Activated T-cell treated with anti-CD3 and anti-CD28 coated beads for 48 hours (primary cell): ENCODE results near the gene ARHGEF10L.

Experiments used
- DNase-seq: peaks from one replicate; pipeline ENCODE4 v3.0.0-alpha.2; 2020; ENCODE audit warnings: low read depth

ARHGEF10L gene

GRCh38 chr1:17594026-17594425, 54.5 kb downstream of the ARHGEF10L start:
- no peak for DNase-seq

DNA sequence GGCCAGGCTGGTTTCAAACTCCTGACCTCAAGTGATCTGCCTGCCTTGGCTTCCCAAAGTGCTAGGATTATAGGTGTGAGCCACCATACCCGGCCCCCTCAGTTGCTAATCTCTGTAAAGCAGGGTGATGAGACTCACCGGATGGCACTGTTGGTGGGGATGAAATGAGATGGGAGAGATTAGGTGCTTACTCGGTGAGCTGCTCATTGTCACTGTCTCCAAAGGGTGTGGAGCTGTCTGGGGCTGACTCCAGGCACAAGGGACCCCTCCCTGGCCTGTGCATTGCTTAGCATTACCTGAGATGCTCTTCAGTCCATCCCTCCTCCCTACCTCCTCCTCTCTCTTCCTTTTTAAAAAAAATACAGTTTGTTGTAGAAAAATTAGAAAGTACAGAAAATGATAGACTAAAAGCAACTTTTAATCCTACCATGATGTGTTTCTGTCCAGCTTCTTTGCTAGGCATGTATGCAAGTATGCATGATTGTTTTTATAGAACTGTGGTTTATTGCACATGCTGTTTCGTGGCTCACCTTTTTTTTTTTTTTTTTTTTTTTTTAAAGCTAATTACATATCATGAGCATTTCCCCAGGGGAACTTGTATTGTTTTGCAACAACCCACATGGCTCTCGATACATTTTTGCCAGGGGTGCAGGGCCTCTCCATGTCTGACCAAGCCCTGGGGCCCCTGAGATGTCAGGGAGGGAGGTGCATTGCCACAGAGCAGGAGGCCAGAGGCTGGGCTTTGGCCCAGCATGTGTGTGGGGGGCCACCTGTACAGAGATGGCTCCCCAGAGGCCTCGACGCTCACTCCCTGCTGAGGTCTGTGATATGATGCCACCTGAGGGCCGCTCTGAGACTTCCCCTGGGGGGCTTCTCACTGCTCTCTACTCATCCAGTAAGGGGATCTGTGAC, 55.4 kb downstream of the ARHGEF10L start:
- DNase-seq = no peak

- DNase-seq = no peak
Measured at GRCh38 chr1:17595602-17595925, 56.1 kb downstream of the ARHGEF10L start.

DNA sequence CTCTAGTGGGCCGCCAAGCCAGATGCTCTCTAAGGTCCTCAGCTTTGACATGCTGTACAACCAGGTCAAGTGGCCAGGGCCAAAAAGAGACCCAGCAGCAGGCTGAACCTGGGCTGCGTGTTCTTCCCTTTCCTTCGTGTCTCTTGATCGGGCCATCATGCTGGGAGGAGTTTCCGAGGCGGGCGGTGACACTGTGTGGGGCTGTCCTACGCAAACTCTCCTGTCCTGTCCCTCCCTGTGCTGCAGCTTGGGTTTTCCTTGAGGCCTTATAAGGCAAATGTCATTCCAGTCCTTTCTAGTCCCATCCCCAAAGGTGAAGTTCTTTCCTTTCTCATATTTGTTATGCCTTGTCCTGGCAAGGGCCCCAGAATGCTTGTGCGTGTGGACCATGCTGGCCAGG, 56.7 kb downstream of the ARHGEF10L start:
- DNase-seq = no peak

DNA sequence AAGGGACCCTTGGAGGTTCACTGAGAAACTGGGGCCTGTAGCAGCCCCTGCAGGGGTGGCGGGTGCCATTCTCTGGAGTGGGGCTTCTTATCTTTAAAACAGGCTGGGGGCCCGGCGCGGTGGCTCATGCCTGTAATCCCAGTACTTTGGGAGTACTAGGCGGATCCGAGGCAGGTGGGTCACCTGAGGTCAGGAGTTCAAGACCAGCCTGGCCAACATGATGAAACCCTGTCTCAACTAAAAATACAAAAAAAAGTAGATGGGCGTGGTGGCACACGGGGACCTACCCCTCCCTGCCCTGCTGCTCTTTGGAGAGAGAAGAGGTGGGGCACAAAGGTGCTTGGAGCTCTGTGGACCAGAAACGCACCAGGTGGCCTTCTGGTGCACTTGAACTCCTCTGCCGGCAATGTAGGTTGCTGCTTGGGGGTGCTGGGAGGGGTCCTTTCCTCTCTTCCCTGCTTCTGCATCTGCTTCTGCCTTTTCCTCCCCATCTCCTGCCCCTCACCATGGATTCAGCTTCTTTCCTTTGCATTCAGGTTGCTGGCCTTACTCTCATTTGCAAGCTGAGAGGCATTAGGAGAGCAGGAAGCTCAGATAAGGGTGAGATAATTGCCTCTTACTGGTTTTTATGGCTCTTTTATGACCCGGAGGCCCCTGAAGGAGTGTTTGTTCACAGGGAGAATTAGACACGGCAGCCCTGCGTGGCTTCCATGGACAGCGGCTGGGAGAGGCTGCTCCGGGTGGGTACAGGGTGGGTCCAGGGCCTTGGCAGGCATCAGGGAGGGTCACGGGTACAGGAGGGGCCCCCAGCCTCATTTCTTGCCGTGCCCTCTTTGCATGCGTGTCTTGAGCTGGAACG, 57.4 kb downstream of the ARHGEF10L start:
- no peak for DNase-seq

DNA sequence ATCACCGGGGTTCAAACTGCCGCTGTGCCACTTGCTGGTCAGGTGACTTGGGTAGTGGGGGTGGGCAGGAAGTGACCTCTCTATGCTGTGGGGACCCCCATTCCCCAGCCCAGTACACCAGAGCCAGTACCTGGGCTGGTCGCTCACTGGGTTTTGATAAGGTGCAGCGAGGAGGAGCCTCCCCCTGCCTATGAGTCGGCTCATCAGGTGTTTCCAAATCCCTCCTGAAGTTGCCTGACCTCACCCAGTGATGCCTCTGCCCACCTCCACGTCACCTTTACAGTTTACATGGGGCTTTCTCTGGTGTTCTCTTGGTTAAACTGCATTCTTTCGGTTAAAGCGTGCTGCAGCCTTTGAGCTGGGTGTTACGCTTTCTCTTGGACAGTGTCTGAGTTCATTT, 58.2 kb downstream of the ARHGEF10L start:
- DNase-seq = no peak

DNA sequence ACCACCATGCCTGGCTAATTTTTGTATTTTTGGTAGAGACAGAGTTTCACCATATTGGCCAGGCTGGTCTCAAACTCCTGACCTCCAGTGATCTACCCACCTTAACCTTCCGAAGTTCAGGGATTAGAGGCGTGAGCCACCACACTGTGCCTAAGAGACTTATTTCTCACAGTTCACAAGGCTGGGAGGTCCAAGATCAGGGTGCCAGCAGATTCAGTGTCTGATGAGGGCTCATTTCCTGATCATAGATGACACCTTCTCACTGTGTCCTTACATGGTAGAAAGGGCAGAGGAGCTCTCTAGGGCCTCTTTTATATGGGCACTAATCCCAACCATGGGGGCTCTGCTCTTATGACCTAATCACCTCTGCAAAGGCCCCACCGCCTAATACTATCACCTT, 58.8 kb downstream of the ARHGEF10L start:
- no peak for DNase-seq

GRCh38 chr1:17599291-17599953, 59.9 kb downstream of the ARHGEF10L start:
- DNase-seq = no peak

DNA sequence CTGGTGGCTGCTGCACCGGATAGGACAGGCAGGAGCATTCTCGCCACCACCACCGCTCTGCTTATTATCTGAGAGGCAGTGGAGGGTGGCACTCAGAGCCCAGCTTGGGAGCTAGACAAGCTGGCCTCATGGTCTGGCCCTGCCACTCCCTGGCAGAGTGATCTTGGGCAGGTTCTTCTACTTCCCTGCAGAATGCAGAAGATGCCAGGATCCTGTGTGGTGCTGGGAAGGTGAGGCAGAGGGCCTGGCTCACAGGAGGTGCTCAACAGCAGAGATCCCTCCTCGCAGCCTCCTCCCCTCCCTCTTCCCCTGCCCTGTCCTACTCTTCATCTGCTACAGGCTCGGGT, 60.4 kb downstream of the ARHGEF10L start:
- DNase-seq = no peak

GRCh38 chr1:17600321-17600720, 60.8 kb downstream of the ARHGEF10L start:
- no peak for DNase-seq

GRCh38 chr1:17601643-17602382, 62.3 kb downstream of the ARHGEF10L start:
- no peak for DNase-seq

DNA sequence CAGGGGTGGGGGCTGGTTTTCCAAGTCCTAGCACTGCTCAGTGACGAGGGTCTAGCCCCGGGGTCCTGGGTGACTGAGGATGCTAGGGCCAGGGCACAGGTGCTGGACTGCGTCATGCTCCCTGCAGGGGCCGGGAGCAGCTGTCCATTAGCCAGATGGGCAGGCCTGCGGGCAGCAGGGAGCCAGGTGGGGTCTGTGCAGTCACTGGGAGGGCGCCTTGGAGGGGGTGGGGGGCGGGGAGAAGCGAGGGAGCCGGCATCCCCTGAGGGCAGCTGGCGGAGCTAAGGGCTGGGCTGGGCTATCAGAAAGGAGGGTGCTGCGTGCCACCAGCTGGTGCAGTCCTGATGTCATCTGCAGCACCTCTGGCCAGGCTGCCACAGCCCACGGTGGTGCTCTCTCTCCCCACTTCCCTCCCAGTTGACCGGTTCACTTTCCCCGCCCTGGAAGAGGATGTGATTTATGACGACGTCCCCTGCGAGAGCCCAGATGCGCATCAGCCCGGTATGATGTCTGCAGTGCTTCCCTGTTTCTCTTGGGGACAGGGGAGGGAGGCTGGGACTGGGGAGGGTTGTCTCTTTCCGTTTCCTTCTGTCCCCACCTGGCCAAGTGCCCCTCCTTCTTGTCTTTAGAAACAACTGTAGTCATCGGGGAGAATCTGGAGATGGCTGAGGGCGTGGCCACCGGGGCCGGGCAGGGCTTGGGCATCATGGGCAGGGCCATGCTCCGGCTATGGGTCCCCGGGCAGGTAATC, 63.8 kb downstream of the ARHGEF10L start:
- no peak for DNase-seq

DNA sequence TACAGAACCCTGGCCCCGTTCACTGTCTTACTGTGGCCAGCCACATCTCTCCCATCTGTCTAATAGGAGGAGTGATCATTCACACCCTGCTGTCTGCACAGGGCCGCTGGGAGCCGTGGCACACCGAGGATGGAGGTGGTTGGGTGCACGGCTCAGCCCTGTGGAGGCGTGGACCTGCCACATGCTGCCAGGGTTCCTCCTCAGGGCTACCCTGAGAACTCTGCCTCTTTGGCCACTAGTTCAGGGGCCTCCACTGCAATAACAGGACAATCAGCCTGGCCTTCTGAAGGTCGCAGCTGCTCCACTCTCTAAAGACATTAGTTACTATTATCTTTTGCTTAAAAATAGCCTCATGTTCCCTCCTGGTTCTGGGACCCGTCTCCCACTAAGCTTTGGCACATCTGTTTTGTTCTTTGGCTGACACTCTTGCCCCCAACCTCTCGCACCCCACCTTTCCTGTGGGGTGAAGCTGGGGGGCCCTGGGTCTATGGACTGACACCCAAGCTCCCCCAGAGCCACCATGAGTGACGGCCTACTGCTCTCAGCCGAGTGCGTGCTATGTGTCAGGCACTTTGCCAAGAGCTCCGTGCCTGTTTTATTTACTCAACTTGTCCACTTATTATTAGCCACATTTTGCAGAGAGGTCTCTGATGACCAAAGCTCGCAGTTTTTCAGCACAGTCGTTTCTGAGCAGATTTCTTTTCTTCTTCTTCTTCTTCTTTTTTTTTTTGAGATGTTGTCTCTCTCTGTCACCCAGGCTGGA, 66.3 kb downstream of the ARHGEF10L start:
- no peak for DNase-seq

DNA sequence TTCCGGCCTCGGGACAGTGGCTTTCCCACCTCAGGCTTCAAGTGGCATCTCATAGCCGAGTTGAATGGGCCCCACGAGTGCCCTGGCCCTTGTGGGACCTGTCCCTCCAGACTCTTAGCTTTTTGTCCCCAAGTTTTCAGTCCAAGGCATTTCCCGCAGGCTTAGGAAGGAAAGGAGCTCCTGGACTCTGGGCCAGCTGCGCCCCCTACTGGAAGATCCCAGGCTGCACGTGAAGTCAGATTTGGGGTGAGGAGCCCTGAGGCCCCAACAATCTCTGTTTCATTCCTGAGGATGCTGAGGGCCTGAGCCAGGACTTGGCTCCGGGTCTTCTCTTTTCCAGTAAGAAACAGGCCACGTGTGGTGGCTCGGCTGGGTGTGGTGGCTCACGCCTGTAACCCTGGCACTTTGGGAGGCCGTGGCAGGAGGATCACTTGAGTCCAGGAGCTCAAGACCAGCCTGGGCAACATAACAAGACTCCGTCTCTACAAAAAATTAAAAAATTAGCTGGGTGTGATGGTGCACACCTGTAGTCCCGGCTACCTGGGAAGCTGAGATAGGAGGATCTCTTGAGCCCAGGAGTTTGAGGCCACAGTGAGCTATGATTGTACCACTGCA, 67.4 kb downstream of the ARHGEF10L start:
- peak; percentile 40 for DNase-seq

DNA sequence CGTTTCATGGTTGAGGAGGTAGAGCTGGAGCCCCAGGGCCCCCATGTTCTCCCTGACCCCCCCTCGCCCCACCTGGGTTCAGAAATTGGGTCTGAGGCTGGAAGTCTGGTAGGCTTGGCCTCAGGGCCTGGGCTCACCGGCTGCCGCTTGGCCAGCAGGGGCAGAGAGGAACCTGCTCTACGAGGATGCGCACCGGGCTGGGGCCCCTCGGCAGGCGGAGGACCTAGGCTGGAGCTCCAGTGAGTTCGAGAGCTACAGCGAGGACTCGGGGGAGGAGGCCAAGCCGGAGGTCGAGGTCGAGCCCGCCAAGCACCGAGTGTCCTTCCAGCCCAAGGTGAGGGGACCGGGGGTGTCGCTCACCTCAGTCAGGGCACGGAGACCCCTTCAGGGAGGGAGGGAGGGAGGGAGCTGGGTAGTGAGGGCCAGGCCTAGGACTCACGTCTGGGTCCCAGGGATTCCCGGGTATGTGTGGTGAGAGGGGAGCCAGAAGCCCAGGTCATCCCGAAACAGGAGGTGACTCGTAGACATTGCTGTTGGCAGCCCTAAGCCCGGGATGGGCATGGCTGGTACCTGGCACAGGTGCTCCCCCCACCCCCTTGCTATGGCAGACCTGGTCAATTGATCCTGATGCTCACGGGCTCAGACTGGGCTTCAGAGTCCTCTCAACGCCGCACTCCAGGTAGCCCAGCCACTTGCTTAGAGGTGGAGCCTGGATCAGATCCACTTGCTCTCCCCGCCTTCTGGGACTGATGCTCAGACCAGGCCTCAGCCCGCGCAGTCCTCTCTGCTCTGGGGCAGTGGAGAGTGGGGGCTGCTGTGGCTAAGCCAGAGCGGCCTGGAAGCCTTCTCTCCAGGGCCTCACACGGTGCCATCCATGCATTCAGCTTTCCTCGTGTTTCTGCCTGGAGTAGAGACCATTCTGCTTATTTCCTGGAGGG, 68.4 kb downstream of the ARHGEF10L start:
- DNase-seq = no peak

GRCh38 chr1:17609529-17609928, 70.0 kb downstream of the ARHGEF10L start:
- no peak for DNase-seq

DNA sequence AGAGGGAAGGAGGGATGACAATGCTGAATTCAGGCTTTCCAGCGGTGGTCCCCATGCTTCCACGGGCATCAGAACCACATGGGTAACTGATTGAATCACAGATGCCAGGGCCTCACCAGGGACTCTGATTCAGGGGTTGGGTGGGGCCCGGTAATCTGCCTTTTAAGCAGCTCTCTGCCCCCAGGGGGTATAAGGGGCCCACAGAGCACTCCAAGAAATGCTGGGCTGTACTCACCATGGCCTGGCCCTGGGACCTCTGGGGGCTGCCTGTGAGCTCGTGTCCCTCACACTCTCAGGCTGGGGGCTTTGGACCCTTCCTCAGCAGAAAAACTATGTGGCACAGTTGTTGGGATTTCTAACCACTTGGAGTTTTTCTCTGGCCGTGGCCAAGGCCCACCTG, 70.6 kb downstream of the ARHGEF10L start:
- DNase-seq = no peak

- no peak for DNase-seq
Measured at GRCh38 chr1:17610713-17611112, 71.2 kb downstream of the ARHGEF10L start.

DNA sequence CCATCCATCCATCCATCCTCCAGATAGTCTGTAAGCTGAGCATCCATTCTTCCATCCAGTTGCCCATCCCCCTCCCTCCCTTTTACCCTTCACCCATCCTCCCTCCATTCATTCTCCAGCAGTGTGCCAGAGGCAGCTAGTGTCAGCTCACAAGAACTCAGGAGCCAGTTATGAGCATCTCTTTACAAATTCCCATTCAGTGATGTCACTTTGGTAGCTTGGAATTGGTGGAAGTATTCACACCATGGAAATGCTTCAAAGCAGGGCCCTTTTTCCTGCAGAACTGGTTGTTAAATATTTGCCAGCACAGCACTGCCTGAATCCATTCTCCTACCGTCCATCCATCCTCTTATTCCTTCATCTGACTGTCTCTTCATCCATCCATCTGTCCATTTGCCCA, 72.5 kb downstream of the ARHGEF10L start:
- no peak for DNase-seq
